ENCODE data around the gene SHOX. TPM values are rescaled to one million over a fixed set of nuclear protein-coding genes. Genes with fewer than 3 reads are reported as not detected.

SHOX gene
- total RNA-seq, 1 donor from 2014 or later = not detected

DNA sequence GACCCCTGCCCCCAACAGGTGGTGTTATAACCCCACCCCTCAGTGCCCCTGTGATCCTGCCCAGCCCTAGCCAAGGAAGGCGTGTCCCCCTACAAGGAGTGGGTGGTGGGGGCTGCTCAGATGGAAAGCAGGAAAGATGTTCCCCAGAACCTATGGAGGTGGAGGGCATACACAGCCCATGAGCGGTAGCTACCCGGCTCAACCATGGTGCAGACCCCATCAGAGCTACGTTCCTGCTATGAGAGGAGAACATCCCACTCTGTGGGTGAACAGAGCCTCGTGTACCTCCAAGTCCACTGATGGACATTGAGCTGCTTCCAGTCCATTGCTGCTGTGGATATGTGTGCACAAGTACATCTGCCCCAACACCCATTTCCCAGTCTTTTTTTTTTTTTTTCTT is 71.1 kb downstream of the SHOX start:
- H3K9me3 ChIP-seq (replicated peaks) = peaks cover 63% of the 10 kb centered on the region
- TF ChIP-seq, protein P1, sequence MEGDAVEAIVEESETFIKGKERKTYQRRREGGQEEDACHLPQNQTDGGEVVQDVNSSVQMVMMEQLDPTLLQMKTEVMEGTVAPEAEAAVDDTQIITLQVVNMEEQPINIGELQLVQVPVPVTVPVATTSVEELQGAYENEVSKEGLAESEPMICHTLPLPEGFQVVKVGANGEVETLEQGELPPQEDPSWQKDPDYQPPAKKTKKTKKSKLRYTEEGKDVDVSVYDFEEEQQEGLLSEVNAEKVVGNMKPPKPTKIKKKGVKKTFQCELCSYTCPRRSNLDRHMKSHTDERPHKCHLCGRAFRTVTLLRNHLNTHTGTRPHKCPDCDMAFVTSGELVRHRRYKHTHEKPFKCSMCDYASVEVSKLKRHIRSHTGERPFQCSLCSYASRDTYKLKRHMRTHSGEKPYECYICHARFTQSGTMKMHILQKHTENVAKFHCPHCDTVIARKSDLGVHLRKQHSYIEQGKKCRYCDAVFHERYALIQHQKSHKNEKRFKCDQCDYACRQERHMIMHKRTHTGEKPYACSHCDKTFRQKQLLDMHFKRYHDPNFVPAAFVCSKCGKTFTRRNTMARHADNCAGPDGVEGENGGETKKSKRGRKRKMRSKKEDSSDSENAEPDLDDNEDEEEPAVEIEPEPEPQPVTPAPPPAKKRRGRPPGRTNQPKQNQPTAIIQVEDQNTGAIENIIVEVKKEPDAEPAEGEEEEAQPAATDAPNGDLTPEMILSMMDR (IDR thresholded peaks at IDR 0.05; ENCODE audit: borderline replicate concordance) = no peak
- H3K27ac ChIP-seq (replicated peaks) = no peak overlapping the region
- DNase-seq = no peak
- intact Hi-C loops (cut with micrococcal nuclease) = no loop called here
- no peaks in the 10 kb centered on the region for H3K4me1 ChIP-seq
- H3K27me3 ChIP-seq (ENCODE audit: low read depth) = no peaks in the 10 kb centered on the region
- no peaks in the 10 kb centered on the region for H3K36me3 ChIP-seq
- no peak overlapping the region for H3K4me3 ChIP-seq

DNA sequence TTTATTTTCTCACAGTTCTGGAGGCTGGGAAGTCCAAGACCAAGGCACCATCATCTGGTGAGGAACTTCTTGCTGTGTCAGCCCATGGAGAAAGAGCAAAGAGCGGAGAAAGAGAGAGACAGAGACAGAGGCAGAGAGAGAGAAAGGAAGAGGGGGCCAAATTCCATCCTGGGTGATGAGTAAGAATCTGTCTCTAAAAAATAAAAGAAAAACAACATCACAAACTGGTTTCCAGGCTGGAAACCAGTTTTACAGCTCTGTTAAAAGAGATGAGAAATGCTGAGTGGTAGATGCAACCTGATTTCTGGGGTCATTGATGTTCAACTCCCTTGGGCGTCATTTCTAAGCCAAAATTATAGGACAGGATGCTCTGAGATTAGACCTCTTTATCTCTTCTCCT is 72.9 kb downstream of the SHOX start:
- TF ChIP-seq, protein P1 (IDR thresholded peaks at IDR 0.05; ENCODE audit: borderline replicate concordance) = no peak
- H3K4me3 ChIP-seq = no peak overlapping the region

DNA sequence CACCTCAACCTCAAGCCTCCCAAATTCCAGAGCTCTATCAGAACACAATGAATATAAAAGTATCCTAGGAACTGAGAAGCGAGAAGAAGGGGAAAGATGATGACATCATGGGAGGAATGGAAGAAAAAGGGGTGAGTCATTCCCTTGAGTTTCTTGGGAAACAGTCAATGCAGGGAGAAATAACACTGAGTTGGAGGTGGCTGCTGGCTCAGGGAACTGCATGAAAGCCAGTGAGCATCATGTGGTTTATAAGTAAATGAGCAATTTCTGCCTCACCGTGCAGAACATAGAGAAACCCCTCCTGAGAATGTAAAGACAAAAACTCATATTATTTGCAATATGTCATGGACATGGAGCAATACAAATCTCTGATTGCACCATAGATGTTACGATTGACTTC is 73.3 kb downstream of the SHOX start:
- Histone ChIP-seq H3K27ac (replicated peaks) (no peak overlapping the region), H3K4me3 (no peak overlapping the region), H3K36me3 (no peaks in the 10 kb centered on the region), H3K4me1 (no peaks in the 10 kb centered on the region), H3K9me3 (replicated peaks) (peaks cover 62% of the 10 kb centered on the region), H3K27me3 (ENCODE audit: low read depth) (no peaks in the 10 kb centered on the region)
- intact Hi-C loops (cut with micrococcal nuclease) = no loop called here
- TF ChIP-seq, protein P1 (IDR thresholded peaks at IDR 0.05; ENCODE audit: borderline replicate concordance) = no peak
- DNase-seq = no peak

More for the DNA sequence above, 72.9 kb downstream of the SHOX start:
- no peaks in the 10 kb centered on the region for H3K27me3 ChIP-seq (ENCODE audit: low read depth)
- intact Hi-C loops (cut with micrococcal nuclease) = no loop called here
- no peaks in the 10 kb centered on the region for H3K36me3 ChIP-seq
- no peak overlapping the region for H3K27ac ChIP-seq (replicated peaks)
- no peak for DNase-seq
- H3K4me1 ChIP-seq = no peaks in the 10 kb centered on the region
- peaks cover 63% of the 10 kb centered on the region for H3K9me3 ChIP-seq (replicated peaks)

Other genes with a start within 250 kb of the SHOX start
- gene PPP2R3B, start 243.9 kb upstream of the SHOX start, total RNA-seq = 170 TPM

Measured in left ventricle myocardium inferior (tissue), 1 donor.